Activated CD4-positive, CD25-positive, alpha-beta regulatory T cell (primary cell): ENCODE data around the gene CACNA1H.

Source experiments
- DNase-seq, 4 experiments: peaks; one replicate each; lab custom pipeline; 2025; lab: John Stamatoyannopoulos, UW

CACNA1H gene

DNA sequence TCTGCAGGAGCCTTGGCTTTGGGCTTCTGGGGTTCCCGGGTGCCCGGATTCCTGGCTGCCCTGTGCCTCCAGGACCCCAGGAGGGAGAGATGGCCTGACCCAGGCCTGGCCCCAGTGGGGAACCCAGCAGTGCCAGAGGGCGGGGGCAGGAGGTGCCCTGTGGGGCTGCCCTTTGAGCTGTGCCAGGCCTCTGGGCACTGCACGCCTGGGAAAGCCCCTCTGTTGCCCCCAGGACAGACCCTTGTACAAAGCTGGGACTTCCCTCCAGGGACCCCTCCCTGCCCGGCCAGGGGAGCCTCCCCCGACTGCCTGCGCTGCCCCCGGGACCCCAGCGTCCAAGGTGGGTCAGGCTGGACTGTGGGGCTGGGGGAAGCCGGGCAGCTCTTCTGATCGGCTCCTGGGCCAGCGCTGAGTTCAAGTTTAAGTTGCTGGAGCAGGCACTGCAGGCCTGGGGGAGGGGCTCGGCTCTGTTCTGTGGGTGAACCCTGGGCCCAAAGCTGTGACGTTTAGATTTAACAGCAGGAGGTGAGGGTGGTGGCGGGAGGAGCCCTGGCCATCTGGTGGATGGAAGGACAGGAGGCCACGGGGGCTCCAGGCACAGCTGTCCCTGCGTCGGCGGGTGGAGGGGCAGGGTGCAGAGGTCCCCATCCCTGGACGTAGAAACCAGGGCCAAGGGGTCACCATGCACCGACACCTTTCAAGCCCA is 29.2 kb upstream of the CACNA1H start:
- no peak for DNase-seq

DNA sequence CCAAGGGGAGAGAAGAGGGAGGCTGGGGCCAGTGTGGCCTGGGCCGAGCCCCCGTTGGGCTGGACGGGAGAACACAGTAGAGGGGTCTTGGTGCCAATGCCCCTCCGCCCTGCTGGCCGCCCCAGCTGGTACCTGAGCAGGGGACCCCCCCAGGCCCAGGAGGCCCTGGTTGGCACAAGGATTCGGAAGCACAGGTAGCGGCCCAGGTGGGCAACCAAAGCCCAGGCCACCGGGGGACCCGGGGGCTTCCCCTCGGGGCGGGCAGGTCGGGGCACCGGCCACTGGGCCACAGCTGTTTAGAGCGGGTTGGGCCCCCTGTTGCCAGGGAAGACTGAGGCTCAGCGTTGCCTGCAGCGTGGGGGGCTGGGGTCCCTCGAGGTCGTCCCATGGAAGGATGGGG is 28.6 kb upstream of the CACNA1H start:
- DNase-seq = no peak

DNA sequence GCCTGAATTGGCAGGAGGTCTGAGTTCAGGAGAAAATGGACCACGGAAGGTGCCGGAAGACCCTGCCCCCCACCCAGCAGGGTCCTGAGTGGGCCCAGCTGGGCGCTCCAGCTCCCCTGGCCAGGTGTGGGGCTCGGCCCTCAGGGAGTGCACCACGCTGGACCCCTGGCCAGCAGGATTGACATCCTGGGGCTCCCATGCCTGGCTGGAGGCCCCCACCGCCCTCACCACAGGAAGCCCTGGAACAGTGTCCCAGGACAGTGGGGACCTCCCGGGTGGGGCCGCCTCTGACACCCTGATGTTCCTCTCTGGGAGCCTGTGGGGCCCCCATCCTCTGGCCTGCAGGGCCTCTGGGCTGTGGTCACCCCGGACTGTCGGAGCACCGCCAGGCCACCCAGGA is 28.1 kb upstream of the CACNA1H start:
- no peak for DNase-seq

DNA sequence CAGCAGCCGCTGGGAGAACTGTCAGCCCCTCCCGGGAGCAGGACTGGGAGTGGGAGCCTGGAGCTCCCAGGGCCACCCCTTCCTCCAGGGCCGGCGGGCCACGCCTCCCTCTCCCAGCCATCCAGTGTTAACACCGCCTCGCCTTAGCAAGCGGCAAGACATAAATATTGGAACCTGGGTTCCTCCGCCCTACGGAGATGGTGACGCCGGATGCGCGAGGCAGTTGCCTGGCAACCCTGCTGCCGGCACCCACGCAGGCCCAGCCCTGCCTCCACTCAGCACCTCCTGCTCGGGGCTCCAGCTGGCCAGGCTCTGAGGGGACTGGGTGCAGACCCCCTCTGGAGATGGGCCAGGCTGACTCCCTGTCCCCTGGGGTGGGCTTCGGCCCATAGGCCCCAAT is 27.4 kb upstream of the CACNA1H start:
- DNase-seq = no peak

DNA sequence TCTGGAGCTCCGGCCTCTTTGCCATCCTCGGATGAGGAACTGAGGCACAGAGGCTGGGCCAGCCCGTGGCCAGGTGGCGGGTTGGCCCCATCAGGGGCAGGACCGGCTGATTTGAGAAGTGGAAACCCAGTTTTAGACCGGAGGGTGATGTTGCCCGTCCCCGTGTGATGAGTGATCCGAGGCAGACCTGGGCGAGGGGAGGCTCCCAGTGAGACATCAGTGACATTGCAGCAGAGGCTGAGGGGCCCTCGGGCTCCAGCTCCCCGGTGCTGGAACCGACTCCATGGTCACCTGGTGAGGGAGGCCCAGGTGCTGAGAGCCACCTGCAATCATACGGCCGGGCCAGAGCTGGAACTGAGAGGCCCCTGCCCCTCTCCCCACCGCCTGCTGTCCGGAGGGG is 26.9 kb upstream of the CACNA1H start:
- DNase-seq = no peak

DNA sequence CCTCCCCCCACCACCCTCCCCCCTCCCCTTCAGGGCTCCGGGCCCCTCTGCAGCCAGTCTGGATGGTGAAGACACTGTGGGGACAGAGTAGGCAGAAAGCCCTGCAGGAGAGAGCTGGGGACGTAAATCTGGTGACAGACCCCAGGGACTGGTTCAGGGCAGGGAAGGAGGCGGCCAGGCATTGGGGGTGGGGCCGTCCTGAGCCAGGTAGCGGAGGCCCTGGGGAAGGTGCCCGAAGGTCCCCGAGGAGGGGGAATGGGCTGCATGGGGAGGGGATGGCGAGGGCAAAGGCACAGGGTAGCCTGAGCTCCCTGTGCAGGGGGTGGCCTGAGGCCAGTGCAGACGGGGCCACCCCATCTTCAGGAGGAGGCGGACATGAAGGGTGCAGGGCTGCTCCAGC is 26.3 kb upstream of the CACNA1H start:
- DNase-seq = no peak

DNA sequence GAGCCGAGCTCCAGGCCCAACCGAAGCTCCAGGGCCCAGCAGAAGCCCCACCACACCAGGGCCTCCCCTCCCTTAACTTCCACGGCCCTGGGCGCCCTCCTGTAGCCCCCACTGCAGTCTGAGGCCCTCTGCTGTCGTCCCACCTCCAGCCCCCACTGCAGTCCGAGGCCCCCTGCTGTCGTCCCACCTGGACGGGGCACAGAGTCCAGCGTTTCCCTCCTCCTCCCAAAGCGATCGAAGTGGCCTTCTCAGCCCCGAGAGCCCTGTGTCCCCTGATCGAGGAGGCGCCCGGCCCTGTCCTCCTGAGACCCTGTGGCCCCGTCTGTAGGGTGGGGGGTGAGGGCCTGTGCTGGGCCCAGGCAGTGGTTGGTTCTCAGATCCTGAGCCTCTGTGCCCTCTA is 25.8 kb upstream of the CACNA1H start:
- DNase-seq = no peak

DNA sequence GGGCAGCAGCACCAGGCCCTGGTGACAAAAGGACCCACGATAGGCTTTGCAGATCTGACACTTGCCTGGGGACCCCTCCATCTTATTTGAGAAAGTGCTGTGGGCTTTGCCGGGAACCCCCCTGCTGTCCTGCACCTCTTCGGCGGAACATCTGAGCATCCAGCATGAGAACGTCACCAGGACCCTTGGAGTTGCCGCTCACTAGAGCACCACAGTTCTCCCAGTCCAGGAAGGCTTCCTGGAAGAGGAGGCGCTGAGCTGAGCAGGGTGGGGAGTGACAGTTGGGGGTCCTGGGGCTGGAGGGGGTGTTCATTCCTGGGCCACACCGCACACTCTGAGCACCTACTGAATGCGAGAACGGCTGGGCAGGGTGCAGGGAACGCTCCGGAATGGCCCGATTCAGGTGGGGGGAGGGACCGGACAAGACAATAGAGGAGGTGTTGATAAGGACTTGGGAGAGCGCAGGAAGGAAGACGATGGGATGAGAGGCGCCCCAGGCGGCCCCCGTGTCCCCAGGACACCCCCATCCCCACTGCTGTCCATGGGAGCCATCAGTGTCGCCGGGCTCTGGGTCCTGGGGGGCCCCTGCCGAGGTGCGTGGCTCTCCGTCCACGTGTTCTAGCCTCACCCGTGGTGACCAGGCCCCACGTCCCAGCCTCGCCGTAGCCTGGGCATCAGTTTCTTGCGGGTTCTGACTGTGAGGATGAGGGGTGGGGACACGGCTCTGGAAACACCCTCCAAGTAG is 24.8 kb upstream of the CACNA1H start:
- no peak for DNase-seq

DNA sequence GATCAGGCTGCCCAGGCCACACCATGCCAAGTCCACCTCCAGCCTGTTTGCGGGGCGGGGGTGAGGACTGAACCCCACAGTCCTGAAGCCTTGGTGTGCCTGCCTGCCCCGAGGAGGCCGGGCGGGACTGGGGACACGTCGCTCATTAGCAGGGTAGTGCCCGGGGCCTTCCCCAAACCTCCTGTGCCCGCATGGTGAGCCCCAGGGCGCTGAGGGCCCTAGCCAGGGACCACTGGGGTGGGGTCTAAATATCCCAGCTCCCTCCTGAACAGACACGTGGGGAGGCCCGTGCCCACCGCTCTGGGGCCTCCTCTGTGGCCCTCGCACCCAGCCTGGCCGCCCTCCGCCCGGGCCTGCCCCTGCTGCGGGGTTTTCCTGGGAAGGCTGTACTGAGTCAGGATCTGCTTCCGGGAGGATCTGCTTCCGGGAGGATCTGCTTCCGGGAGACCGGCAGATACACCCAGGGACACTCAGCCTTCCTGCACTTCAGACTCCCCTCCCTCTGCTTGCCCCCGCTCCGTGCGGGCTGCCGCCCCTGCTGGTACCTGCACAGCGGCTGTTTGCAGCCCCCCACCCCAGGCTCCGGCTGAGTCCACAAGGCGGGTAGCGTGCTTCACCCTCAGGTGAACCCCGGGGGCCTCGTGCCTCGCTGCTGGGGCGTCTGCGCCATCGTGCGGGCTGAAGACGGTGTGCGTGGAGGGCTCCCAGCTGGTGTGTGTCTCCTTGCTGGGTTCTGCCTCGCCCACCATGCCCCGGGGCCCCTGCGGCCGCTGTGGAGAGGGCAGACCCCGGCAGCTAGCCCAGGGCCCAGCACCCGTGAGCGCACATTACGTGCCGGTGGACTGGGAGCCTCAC is 23.6 kb upstream of the CACNA1H start:
- no peak for DNase-seq

DNA sequence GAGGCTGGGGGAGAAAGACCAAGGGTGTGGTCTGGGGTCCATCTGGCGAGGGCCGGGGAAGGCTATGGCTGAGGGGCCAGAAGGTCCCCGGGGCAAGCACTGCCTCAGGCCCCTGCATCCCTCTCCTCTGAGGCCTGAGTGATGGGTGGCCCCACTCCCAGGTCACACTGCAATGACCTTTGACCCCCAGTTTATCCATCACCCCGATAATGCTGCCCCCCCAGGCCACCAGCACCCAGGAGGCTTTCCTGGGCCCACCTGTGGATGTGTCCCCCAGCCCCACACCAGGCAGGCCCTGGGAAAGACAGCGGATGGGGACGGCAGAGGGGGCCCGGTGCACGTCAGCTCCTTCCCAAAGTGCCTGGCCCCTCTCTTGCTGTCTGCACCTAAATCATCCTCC is 22.5 kb upstream of the CACNA1H start:
- no peak for DNase-seq

DNA sequence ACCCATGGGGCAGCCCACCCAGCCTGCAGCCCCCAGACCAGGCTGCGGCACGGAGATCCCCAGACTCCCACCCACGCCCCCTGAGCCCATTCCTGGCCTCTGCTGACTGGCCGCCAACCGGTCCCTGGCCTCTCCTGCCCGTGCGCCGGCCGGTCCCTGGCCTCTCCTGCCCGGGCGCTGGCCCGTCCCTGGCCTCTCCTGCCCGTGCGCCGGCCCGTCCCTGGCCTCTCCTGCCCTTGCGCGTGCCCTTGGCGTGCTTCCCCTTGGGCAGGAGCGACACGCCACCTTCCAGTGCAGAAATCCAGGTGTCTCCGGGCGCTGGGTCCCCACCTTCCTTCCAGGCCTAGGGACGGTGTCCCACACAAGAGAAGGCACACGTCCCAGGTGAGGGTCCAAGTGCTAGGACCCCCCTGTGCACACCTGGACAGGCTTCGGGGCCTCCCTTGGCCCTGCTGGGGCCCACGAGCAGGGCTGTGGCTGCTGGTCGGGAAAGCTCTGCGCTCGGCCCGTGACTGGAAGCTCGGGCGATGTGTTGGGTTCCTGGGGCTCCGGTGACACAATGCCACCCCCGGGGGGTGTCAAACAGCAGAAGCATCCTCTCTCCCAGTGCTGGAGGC is 21.4 kb upstream of the CACNA1H start:
- DNase-seq = no peak

DNA sequence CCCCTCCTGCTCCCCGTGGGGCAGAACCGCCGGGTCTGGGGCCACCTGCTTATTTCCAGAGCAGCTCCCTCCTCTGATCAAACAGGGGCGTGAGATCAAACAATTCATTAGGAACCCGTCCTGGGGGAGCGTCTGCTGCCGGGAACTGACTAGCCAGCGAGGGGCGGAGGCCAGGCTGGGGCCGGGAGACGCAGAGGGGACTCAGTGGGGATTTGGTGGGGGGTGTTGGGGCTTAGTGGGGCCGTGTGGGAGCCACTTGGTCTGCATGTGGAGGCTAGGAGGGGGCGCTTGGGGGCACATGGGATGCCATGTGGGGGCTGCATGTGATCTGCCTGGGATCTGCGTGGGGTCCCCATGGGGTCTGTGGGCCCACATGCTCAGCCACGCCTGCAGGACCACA is 20.5 kb upstream of the CACNA1H start:
- DNase-seq = no peak

DNA sequence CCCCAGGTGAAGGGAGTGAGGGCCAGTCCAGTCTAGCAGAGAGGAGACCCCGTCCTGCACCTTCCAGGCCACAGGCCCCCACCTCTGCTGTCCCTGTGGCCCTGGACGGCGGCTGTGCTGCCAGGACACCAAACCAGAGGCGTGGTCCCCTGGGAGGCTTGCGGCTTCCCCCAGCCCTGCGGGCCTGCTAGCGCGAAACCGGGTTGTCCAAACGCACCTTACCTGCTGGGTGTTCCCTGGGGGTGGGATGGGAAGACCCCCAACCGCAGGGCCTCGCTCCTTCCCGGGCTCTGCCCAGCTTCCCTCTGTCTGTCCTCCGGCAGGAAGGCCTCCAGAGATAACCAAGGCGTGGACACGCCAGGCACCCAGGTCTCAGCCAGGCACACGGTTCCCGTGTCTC is 19.6 kb upstream of the CACNA1H start:
- DNase-seq = no peak

DNA sequence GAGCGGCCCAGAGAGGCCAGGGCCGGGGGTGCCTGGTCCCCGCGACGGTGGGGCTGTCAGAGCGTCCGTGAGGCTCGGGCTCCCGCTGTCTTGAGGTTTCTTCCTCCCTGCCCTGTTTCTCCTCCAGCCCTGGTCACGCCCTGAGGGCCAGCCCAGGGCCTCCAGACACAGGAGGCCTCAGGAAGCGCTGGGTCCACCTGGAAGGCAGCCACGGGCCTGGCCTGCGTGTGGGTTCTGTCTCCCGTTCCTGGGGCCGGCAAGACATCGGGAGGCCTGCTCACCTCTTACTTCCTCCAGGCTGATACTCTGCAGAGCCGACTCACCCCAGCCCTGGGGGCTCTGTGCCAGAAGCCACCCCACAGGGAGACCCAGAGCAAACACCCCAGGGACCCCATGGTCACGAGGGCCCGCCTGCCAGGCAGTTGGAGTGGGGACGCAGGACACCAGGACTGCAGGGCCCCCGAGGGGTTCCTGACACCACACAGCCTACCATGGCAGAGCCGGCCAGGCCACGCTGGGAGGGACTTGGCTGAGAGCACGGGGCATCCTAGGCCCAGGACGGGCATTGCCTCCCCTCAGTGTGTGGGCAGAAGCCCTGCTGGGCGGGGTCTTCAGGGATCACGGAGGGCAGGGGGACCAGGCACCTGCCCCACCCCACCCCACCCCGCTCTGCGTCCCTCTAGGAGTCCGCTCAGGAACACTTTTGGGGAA is 18.9 kb upstream of the CACNA1H start:
- DNase-seq = no peak

DNA sequence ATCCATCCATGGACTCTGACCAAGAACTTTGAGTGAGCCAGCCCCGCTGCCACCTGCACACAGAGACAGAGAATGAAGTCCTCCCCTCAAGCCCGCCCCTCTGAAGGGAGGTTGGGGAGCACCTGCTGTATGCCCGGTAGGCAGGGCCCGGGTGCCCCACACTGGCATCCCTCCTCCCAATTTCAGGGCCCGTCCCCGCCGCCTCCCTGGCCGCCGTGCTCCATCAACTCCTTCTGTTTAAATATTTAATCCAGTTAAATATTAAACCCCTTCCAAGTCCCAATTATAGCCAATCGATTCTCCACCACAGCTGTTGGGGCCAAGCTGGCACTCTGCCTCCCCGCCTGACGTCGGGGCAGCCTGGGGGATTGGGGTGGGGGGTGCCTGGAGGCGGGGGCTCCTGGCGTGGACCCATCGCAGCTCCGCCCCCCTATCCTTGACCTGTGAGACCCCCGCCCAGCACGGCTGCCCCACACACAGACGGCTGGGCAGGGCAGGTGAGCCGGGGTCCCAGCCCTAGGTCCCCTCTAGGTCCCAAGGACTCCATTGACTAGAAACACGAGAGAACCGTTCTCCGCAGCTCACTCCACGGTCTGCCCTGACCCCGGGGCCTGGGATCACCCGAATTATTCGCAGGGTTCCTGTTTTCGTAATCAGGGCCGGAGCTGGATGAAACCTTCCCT is 18.0 kb upstream of the CACNA1H start:
- no peak for DNase-seq

DNA sequence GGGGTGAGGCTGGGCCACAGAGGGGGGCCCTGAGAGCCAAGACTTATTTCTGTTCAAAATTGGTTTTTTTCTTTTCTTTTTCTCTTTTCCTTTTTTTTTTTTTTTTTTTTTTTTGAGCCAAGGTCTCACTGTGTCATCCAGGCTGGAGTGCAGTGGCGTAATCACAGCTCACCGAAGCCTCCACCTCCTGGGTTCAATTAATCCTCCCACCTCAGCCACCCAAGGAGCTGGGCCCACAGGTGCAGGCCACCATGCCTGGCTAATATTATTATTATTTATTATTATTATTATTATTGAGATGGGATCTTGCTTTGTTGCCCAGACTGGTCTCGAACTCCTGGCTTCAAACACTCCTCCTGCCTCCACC is 17.5 kb upstream of the CACNA1H start:
- DNase-seq = no peak

DNA sequence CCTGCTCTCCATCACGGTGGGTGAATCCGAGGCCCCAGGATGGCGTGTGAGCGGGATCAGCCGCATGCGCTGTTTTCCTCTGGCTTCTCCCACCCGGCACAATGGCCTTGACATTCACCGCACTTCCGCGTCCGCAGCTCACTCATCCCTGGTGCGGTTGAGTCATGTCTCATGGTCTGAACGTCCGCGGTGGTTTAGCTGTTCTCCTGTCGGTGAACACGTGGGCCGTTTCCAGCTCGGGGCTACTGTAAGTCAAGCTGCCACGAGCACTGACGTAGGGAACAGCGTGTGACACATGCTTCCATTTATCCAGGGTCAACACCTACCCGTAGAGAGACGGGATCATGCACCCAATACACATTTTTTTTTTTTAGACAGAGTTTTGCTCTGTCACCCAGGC is 15.3 kb upstream of the CACNA1H start:
- DNase-seq = no peak

DNA sequence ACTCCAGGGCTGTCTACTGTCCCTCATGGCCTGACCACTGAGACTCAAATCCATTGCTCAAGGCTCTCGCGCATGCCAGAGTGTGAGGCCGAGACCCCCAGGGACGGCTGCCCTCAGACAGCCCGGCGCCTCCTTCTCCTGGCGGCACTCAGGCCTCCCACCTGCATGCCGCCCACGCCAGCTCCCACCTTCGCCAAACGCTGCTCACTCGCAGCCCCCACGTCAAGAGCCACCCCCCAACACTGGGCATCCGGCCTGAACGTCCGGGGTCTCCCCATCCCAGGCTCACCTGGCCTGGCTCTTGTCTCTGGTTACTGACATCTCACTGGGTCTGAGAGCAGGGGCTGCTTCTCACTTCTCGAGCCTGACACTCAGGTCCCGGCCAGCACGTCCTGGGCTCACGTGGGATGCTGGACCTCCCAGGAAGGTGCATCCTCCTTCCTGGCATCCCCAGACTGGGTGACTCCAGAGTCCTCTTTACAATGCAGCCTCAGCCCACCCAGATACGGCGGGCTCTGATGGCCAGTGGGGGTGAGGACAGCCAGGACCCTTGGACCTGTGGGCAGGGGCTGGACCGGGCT is 12.2 kb upstream of the CACNA1H start:
- DNase-seq = no peak

DNA sequence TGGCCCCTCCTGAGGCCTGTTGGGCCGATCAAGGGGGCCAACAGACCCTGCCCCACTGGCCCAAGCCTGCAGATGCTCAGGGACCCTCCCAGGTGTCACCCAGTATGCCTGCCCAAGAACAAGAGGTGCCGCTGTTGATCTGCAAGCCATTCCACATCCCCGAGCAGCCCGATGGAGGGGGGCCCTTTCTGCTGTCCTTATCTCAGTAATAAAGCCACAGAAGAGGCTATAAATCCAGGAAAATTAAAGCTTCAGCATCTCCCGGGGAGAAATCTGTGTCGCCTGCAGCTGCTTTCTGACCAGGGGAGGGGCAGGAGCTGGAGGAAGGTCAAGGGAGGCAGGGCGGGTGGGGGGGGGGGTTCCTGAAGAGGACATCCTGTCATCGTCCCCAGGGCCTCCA is 11.7 kb upstream of the CACNA1H start:
- DNase-seq = no peak

DNA sequence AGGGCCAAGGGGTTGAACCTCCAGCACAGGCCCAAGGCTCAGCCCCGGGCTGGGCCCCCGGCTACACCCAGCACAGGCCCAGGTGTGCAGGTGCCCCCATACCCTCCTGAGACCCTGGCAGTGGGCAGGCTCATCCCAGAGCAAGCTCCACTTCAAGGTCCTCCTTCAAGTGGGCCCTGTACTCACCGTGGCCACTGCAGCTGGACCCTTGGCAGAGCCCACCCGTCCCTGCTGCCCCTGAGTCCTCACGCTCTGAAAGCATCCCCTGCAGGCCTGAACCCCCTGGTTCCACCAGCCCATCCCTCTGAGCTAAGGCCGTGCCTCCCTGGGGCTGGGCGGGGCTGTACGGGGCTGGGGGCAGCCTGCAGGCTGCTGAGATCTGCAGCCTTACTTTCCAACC is 11.2 kb upstream of the CACNA1H start:
- DNase-seq = no peak

DNA sequence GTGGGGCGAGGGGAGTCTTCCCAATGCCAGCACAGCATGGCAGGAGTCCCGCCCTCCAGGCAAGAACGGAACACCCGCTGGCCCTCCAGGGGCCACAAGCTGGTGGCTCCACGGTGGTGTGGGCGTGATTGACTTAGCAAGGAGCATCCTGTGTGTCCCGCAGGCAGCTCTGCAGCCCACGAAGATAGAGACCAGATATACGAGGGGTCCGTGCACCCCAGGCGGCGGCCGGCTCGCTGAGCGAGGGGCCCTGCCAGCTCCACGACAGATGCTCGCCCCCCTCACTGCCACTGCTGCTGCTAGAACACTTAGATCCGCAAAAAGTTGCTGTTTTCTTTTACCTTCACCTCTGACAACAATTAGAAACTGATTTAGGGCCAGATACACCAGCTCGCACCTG is 10.0 kb upstream of the CACNA1H start:
- no peak for DNase-seq
